OCI-LY1 (cell line): ENCODE results near the gene PCSK4.

ENCODE experiments used
- CTCF ChIP-seq: fragments of 200-600 bp; sonication (generic), shearing (Covaris generic); IDR thresholded peaks from 2 replicates; pipeline ENCODE4 v1.5.1; 2017; ENCODE audit warnings: mild to moderate bottlenecking, antibody characterized with exemption, low read length, moderate library complexity, mixed read lengths
- EZH2 ChIP-seq: fragments of 200-600 bp; sonication (generic), shearing (Covaris generic); IDR thresholded peaks from 2 replicates; pipeline ENCODE4 v1.8.0; 2017; ENCODE audit warnings: borderline replicate concordance, mixed run types, mild to moderate bottlenecking, antibody characterized with exemption, low read length, moderate library complexity, mixed read lengths

DNA sequence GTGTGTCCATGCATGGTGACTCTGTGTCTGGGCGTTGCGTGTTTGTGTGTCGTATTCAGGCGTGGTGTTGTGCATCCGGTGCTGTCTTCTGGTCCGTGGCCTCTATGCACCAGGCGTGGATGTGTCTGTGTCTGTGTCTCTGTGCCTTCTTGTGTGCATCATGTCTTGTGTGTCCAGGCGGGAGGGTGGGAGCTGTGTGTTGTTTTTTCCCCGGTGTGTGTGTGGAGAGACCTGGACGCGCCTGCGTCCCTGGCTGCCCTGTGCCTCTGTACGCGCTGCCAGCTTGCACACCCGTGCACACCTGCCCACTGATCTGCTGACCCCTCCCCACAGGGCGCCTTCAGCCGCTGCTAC is 34.8 kb upstream of the PCSK4 start:
- no peak for TF ChIP-seq CTCF
- no peak for TF ChIP-seq EZH2
